Esophagus muscularis mucosa (tissue), 4 donors: Measurements from ENCODE around the gene APOBEC3C. TPM values are rescaled to one million over a fixed set of nuclear protein-coding genes. Genes with fewer than 3 reads are reported as not detected.
"Not testable (repeated sequence)": the region's sequence is repeated elsewhere in the genome, so short reads cannot be mapped to it uniquely, and the experiment has no call there.

Source experiments
- DNase-seq: peaks from one replicate; pipeline ENCODE4 v3.0.0-alpha.2; 2017; ENCODE audit errors: extremely low spot score
- H3K27ac ChIP-seq, 4 donors: fragments of 200-600 bp; sonication (generic); replicated peaks in 1 of 4; 1 replicate in 3 of 4; 2 replicates in 1 of 4; pipeline ENCODE4 v1.5.1; 2016 to 2019; ENCODE audit warnings: mild to moderate bottlenecking in 1 of 4
- H3K27me3 ChIP-seq, 4 donors: fragments of 200-600 bp; sonication (generic); one replicate each; pipeline versions ENCODE4 v1.5.1 to v1.6.0; 2016 to 2019
- H3K36me3 ChIP-seq, 4 donors: fragments of 200-600 bp; sonication (generic); one replicate each; pipeline ENCODE4 v1.5.1; 2016 to 2019
- H3K4me1 ChIP-seq, 4 donors: fragments of 200-600 bp; sonication (generic); one replicate each; pipeline ENCODE4 v1.5.1; 2016 to 2019
- H3K4me3 ChIP-seq, 4 donors: fragments of 200-600 bp; sonication (generic); 1 replicate in 2 of 4; 2 replicates in 2 of 4; pipeline ENCODE4 v1.5.1; 2016 to 2019; ENCODE audit warnings: mild to moderate bottlenecking in 4 of 4, moderate library complexity in 1 of 4
- H3K9me3 ChIP-seq, 4 donors: fragments of 200-600 bp; sonication (generic); 1 replicate in 3 of 4; 2 replicates in 1 of 4; pipeline ENCODE4 v1.5.1; 2016 to 2019
- EP300 ChIP-seq: sonication (generic); formaldehyde crosslinking; IDR thresholded peaks from one replicate; pipeline ENCODE4 v1.6.1; 2017; ENCODE audit warnings: antibody characterized with exemption
- POLR2A ChIP-seq: fragments of 450-650 bp; IDR thresholded peaks from one replicate; pipeline ENCODE4 v1.6.1; 2017; ENCODE audit warnings: antibody characterized with exemption, moderate library complexity, mild to moderate bottlenecking, low read depth
- POLR2AphosphoS5 ChIP-seq, 2 donors: sonication (generic); formaldehyde crosslinking; IDR thresholded peaks; one replicate each; pipeline ENCODE4 v1.6.1; 2017; ENCODE audit warnings: antibody characterized with exemption in 2 of 2
- WGBS: methylation state at CpG from one replicate; pipeline ENCODE4 v1.1.5; 2018; 5-methylcytosine and 5-hydroxymethylcytosine counted together
- intact Hi-C: fragments of 100-400 bp; cut with DNase I; formaldehyde crosslinking; loops from one replicate; pipeline ENCODE4 v1.15.1; 2023
- total RNA-seq, 4 donors: library from RNA; depleted of rRNA; stranded (reverse); fragments of >200 nt; gene quantifications; one replicate each; pipeline versions ENCODE4 v1.1.0 to v1.2.1, GENCODE V29; 2016
- TF ChIP-seq, protein P1 (sequence below), 3 experiments: fragments of 200-600 bp in 2 of 3; fragments of 450-650 bp in 1 of 3; sonication (generic) in 2 of 3; IDR thresholded peaks; one replicate each; pipeline ENCODE4 v1.5.1; 2017 to 2019; ENCODE audit warnings: antibody characterized with exemption in 3 of 3, mild to moderate bottlenecking in 2 of 3, moderate library complexity in 1 of 3

APOBEC3C gene
- total RNA-seq, 4 donors from 2014 or later = 7.1 to 11.3 (median 8.8) TPM

DNA sequence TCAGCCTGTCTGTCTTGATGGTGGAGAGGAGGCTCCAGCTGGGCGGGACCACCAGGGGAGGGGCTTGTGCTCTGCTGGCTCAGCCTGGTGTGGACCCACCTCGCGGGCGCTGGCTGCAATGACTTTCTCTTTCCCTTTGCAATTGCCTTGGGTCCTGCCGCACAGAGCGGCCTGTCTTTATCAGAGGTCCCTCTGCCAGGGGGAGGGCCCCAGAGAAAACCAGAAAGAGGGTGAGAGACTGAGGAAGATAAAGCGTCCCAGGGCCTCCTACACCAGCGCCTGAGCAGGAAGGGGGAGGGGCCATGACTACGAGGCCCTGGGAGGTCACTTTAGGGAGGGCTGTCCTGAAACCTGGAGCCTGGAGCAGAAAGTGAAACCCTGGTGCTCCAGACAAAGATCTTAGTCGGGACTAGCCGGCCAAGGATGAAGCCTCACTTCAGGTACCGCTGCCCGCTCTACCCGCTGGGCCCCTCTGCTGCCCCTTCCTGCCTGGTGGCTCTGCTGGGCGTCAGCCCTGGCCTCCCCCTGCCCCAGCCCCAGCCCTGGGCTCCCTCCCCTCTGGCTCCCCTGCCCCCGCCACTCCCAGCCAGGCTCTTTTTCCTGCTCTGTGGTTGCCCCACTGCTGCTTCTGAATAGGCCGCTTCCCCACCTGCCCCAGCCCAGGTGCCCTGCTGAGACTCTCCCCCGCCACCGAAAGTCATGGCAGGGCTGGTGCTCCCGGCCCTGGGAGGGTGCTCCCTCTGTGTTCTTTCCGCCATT, 26.7 kb downstream of the APOBEC3C start, which contains the start of gene APOBEC3F:
APOBEC3F (plus strand) TSS at position 327 of the 759 bp plus-strand sequence; CDS start at position 424, 97 bp downstream.
- H3K36me3 ChIP-seq = peaks cover 0 to 22% (median 6%) of the 10 kb centered on the region in 4 donors
- H3K9me3 ChIP-seq, H3K27me3 ChIP-seq, DNase-seq, intact Hi-C loops: not testable (repeated sequence)
- 6% methylated on average over 3 of the region's 21 CpGs for WGBS
- H3K4me3 ChIP-seq = peak within 1 kb of the TSS; percentile 63 to 76 (median 67)
- peak within 1 kb of the TSS; percentile 87 to 89 (median 89) for H3K27ac ChIP-seq
- peaks cover 7 to 24% (median 17%) of the 10 kb centered on the region in 4 donors for H3K4me1 ChIP-seq
- TF ChIP-seq, protein P1, sequence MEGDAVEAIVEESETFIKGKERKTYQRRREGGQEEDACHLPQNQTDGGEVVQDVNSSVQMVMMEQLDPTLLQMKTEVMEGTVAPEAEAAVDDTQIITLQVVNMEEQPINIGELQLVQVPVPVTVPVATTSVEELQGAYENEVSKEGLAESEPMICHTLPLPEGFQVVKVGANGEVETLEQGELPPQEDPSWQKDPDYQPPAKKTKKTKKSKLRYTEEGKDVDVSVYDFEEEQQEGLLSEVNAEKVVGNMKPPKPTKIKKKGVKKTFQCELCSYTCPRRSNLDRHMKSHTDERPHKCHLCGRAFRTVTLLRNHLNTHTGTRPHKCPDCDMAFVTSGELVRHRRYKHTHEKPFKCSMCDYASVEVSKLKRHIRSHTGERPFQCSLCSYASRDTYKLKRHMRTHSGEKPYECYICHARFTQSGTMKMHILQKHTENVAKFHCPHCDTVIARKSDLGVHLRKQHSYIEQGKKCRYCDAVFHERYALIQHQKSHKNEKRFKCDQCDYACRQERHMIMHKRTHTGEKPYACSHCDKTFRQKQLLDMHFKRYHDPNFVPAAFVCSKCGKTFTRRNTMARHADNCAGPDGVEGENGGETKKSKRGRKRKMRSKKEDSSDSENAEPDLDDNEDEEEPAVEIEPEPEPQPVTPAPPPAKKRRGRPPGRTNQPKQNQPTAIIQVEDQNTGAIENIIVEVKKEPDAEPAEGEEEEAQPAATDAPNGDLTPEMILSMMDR (IDR thresholded peaks at IDR 0.05) = peak in 1 of 3 experiments; percentile 13
- TF ChIP-seq POLR2A (peak; percentile 7), POLR2AphosphoS5 (IDR thresholded peaks at IDR 0.05) (peak; percentile 41 to 66)

DNA sequence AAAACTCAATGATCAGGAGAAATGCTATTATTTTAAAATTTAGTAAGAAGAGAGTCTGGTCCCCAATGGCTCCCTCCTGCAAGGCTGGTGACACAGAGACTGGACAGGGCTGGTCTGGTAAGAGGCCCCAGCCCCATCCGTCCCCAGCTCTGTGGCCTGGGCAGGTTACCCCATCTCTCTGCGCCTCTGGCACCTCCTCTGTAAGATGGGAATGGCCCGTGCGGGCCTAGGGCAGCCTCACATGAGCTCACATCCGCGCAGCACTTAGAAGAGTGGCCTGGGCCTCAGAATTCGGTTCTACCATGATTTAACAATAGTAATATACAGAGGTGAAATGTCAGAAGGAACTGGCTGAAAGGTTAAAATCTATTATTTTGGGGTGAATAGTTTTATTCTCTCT, 27.9 kb downstream of the APOBEC3C start:
- intact Hi-C loops = no loop called here
- no peak for DNase-seq
- no peaks in the 10 kb centered on the region for H3K9me3 ChIP-seq
- peaks cover 7 to 24% (median 17%) of the 10 kb centered on the region in 4 donors for H3K4me1 ChIP-seq
- TF ChIP-seq POLR2AphosphoS5 (IDR thresholded peaks at IDR 0.05) = no peak
- no peak for TF ChIP-seq POLR2A
- TF ChIP-seq, protein P1 (IDR thresholded peaks at IDR 0.05) = no peak
- no peak for TF ChIP-seq EP300
- H3K36me3 ChIP-seq = peaks cover 0 to 25% (median 8%) of the 10 kb centered on the region in 4 donors
- 92% methylated on average over 7 of the region's 7 CpGs for WGBS
- H3K27ac ChIP-seq = no peak overlapping the region
- no peak overlapping the region for H3K4me3 ChIP-seq
- no peaks in the 10 kb centered on the region for H3K27me3 ChIP-seq

DNA sequence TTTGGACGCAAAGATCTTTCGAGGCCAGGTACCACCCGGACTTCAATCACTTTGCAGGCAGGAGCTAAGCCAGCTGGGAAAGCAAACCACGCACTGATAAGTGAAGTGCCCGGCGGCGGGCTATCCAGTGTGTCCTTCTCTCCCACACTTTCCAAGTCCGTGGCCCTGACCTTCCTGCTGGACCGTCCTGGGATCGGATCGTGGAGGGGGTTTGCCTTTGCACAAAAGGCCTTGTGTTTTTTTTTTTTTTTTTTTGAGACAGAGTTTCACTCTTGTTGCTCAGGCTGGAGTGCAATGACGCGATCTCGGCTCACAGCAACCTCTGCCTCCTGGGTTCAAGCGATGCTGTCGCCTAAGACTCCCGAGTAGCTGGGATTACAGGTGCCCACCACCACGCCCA, 29.0 kb downstream of the APOBEC3C start:
- Histone ChIP-seq H3K36me3 (peaks cover 0 to 25% (median 8%) of the 10 kb centered on the region in 4 donors), H3K4me1 (peaks cover 7 to 24% (median 17%) of the 10 kb centered on the region in 4 donors)
- H3K9me3 ChIP-seq, intact Hi-C loops, H3K4me3 ChIP-seq, H3K27ac ChIP-seq, H3K27me3 ChIP-seq, DNase-seq: not testable (repeated sequence)
- 92% methylated on average over 10 of the region's 18 CpGs for WGBS

DNA sequence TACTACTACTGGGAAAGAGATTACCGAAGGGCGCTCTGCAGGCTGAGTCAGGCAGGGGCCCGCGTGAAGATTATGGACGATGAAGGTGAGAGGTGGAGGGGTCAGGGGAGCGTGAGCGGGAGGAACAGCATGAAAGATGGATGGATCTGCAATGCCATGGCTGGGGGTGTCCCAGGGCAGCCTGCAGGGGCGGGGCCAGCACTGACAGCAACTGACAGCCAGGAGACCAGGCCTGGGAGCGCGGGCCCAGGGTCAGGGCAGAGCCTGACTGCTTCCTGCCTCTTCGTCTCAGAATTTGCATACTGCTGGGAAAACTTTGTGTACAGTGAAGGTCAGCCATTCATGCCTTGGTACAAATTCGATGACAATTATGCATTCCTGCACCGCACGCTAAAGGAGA, 31.1 kb downstream of the APOBEC3C start:
- DNase-seq, H3K27me3 ChIP-seq, H3K27ac ChIP-seq, intact Hi-C loops, H3K4me3 ChIP-seq, H3K9me3 ChIP-seq: not testable (repeated sequence)
- Histone ChIP-seq H3K36me3 (peaks cover 0 to 25% (median 8%) of the 10 kb centered on the region in 4 donors), H3K4me1 (peaks cover 7 to 22% (median 15%) of the 10 kb centered on the region in 4 donors)
- 81% methylated on average over 14 of the region's 14 CpGs for WGBS

DNA sequence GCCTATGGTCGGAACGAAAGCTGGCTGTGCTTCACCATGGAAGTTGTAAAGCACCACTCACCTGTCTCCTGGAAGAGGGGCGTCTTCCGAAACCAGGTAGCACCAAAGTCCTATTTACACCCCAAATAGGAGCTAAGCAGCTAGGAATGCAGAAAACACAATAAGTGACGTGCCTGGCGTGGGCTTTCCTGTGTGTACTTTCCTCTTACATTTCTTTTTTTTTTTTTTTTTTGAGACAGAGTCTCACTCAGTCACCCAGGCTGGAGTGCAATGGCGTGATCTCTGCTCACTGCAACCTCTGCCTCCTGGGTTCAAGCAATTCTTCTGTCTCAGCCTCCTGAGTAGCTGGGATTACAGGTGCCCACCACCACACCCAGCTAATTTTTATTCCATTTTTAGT, 35.4 kb downstream of the APOBEC3C start:
- H3K36me3 ChIP-seq = peaks cover 0 to 15% (median 5%) of the 10 kb centered on the region in 4 donors
- DNase-seq, H3K4me1 ChIP-seq, H3K4me3 ChIP-seq, H3K27ac ChIP-seq, intact Hi-C loops, H3K27me3 ChIP-seq, H3K9me3 ChIP-seq: not testable (repeated sequence)
- 88% methylated on average over 7 of the region's 7 CpGs for WGBS

DNA sequence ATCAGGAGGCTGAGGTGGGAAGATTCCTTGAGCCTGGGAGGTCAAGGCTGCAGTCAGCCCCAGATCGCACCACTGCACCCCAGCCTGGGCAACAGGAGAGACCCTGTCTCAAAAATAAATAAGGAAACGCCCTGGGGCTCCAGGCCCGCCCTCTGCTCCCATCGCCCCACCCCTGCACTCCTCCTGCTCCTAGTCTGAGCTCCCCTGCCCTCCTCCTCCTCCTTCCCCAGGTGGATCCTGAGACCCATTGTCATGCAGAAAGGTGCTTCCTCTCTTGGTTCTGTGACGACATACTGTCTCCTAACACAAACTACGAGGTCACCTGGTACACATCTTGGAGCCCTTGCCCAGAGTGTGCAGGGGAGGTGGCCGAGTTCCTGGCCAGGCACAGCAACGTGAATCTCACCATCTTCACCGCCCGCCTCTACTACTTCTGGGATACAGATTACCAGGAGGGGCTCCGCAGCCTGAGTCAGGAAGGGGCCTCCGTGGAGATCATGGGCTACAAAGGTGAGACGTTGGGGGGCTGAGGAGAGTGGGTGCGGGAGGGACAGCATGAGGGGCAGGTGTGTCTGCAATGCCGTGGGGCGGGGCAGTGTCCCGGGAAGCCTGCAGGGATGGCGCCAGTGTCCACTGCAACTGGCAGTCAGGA, 37.9 kb downstream of the APOBEC3C start:
- H3K36me3 ChIP-seq, H3K27me3 ChIP-seq, H3K9me3 ChIP-seq, H3K27ac ChIP-seq, DNase-seq, H3K4me1 ChIP-seq, H3K4me3 ChIP-seq, intact Hi-C loops: not testable (repeated sequence)
- 74% methylated on average over 14 of the region's 18 CpGs for WGBS
